Activated naive CD8-positive, alpha-beta T cell treated with anti-CD3 and anti-CD28 coated beads for 36 hours (primary cell): Measurements from ENCODE around the gene HOXB7. TPM values are rescaled to one million over a fixed set of nuclear protein-coding genes. Genes with fewer than 3 reads are reported as not detected.

Source experiments
- DNase-seq: peaks from one replicate; pipeline ENCODE4 v3.0.0; 2021
- H3K27ac Mint-ChIP-seq: one replicate; pipeline ENCODE4 v1.8.0; 2022; ENCODE audit warnings: mild to moderate bottlenecking, moderate library complexity, mixed read lengths
- H3K27me3 Mint-ChIP-seq: one replicate; pipeline ENCODE4 v1.8.0; 2022; ENCODE audit warnings: mild to moderate bottlenecking, mixed read lengths
- H3K36me3 Mint-ChIP-seq: one replicate; pipeline ENCODE4 v1.8.0; 2021; ENCODE audit warnings: mild to moderate bottlenecking, mixed read lengths
- H3K4me1 Mint-ChIP-seq: one replicate; pipeline ENCODE4 v1.8.0; 2021; ENCODE audit warnings: mixed read lengths
- H3K4me3 Mint-ChIP-seq: one replicate; pipeline ENCODE4 v1.8.0; 2022; ENCODE audit warnings: mild to moderate bottlenecking, moderate library complexity, mixed read lengths
- H3K9me3 Mint-ChIP-seq: one replicate; pipeline ENCODE4 v1.8.0; 2022; ENCODE audit warnings: mixed read lengths
- total RNA-seq, 2 experiments: library from RNA; stranded (reverse); gene quantifications; one replicate each; pipeline ENCODE4 v1.2.3, GENCODE V29; 2021

Gene HOXB7
- total RNA-seq, 2 experiments from 2014 or later = 0.62 to 1.4 TPM

DNA sequence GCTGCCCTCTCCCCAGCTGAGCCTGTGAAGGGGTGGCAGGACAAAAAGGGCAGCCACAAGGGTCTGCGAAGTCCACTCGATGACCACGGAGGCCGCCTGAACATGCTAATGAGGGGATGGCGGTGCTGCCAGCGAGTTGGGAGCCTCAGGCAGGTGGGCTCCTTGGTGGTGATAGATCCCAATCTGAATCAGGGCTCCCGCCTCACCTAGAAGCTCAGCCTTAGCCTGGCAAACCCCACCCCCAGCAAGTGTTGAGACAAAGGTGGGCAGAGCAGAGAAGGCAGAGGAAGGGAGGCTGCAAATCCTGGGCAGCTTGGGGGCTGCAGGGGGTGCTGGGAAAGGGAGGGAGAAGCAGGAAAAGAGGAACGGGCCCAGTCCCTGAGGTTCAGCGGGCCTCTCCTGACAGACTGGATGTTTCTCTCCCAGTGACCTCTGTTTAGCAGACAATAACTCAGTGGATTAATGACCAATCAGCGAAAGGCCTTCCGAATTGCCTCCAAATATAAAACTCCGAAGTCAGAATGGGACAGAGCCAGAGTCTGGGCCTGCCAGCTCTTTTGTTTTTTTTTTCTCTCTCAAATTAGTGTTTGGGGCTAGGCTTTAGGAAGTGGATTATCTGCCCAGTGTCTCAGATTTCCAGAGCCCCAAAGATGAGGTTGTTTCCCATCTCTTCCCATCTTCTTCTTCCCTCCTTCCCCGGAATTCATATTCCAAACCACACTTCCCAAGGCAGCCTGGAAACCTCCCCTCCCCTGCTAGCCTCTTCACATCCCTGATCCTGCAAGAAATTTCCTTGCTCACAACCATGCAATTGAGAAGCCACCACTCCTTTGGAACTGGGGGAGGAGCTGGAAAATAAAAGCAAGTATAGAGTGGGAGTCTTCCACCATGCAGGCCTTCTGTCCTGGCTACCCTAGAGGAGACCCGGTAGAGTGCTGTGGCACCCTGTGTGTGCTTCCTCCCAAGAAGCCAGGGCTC, 50.7 kb downstream of the HOXB7 start:
- Mint-ChIP-seq H3K4me3 (no peak overlapping the region), H3K9me3 (no peaks in the 10 kb centered on the region), H3K27me3 (peaks cover 34% of the 10 kb centered on the region), H3K27ac (no peak overlapping the region), H3K36me3 (no peaks in the 10 kb centered on the region), H3K4me1 (peaks cover 13% of the 10 kb centered on the region)
- DNase-seq = no peak

DNA sequence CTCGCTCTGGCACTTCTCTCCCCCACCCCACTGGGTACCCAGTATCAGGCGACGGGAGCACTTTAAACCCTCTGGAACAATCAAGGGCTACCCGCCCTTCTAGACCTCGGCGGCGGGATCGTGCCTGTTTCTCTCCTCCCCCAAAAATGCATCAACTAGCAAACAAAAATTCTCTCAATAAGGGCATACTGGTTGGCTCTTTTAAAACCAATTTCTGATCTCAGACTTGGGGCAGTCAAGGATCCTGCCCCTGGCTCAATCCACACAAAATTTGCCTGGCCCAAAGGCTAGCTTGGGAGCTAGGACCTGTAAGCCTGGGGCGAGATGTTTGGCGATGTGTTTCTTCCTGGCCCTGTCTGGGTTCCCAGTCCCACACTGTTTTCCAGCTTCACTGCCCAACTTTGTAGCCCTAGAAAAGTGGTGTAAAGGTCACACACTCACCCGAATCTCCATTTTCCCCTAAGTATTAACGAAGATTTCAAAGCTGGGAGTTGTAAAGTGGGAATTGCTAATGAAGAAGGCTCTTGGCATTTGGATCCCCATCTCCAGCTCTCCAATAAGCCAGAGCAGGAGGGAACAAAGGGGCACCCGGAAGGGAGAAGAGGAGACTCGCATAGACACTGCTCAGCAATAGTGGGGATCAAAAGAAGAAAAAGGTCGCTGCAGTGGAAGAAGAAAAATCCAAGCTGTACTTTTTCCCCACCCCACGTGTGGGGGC, 51.5 kb downstream of the HOXB7 start:
- H3K4me1 Mint-ChIP-seq = peaks cover 15% of the 10 kb centered on the region
- no peak for DNase-seq
- H3K4me3 Mint-ChIP-seq = no peak overlapping the region
- H3K27me3 Mint-ChIP-seq = peaks cover 41% of the 10 kb centered on the region
- H3K36me3 Mint-ChIP-seq = no peaks in the 10 kb centered on the region
- no peaks in the 10 kb centered on the region for H3K9me3 Mint-ChIP-seq
- no peak overlapping the region for H3K27ac Mint-ChIP-seq

DNA sequence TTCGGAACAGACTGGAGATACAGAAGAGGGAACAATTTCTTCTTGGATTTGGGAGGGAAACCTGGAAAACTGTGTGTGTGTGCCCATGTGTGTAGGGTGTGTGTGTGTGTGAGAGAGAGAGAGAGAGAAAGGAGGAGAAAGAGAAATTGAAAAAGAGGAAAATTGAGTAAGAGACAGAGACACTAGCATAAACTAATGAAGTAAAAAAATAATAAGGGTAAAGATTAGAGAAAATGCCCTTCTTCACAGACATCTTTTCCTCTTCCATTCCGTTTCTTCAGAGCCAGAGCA, 52.0 kb downstream of the HOXB7 start:
- peaks cover 15% of the 10 kb centered on the region for H3K4me1 Mint-ChIP-seq
- no peak overlapping the region for H3K4me3 Mint-ChIP-seq
- H3K9me3 Mint-ChIP-seq = no peaks in the 10 kb centered on the region
- H3K36me3 Mint-ChIP-seq = no peaks in the 10 kb centered on the region
- no peak for DNase-seq
- H3K27me3 Mint-ChIP-seq = peaks cover 40% of the 10 kb centered on the region
- H3K27ac Mint-ChIP-seq = no peak overlapping the region

DNA sequence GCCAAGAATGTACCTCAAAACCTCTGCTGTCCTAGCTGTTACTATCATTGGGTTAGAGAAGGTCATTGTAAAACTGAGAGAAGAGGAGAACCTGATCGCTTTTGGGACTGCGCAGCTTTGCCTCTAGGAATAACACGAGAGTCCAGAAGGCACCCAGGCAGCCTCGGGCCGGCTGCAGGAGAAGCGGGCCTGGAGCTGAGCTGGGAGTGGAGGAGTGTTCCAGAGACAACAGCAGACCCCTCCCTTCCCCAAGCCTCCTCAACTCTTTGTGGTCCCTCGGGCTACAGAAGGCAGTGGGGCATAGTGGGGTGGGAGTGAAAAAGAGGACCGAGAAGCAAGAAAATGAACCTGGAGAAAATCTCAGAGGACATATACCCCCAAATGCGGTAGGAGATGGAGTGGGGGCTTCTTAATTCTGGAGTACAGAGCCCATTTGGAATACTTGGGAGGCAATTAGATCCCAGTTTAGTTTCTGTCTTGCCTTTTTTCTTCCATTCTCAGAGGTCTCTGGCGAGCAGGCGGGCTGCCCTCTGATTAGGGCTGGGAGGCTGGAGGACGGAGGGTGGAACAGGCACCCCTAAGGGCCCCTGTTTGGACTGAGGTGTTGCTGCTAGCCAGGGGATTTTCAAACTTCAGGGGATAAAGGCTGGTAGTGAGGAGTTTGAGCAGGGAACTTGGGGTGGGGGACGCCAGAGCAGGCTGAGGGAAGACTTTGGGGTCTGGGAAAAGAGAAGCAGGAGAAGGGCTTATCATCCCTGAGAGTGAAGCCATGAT, 52.6 kb downstream of the HOXB7 start:
- H3K4me1 Mint-ChIP-seq = peaks cover 14% of the 10 kb centered on the region
- H3K27me3 Mint-ChIP-seq = peaks cover 37% of the 10 kb centered on the region
- H3K9me3 Mint-ChIP-seq = no peaks in the 10 kb centered on the region
- H3K4me3 Mint-ChIP-seq = no peak overlapping the region
- no peak overlapping the region for H3K27ac Mint-ChIP-seq
- no peaks in the 10 kb centered on the region for H3K36me3 Mint-ChIP-seq
- no peak for DNase-seq

Other genes with a start within 250 kb of the HOXB7 start
- gene SKAP1, start 180.8 kb downstream of the HOXB7 start, total RNA-seq = 10 to 100 TPM; 54.2 to 55.4 TPM
- gene HOXB1, start 80.0 kb downstream of the HOXB7 start, total RNA-seq = not detected
- gene HOXB2, start 65.9 kb downstream of the HOXB7 start, total RNA-seq = 1 to 10 TPM; 7.4 to 7.7 TPM
- gene HOXB4, start 32.7 kb downstream of the HOXB7 start, total RNA-seq = 1 to 10 TPM; 1.3 to 1.9 TPM
- gene HOXB3, start 20.8 kb downstream of the HOXB7 start, total RNA-seq = 1 to 10 TPM; 1.4 to 2.0 TPM
- not detected for gene HOXB5, start 17.2 kb downstream of the HOXB7 start, total RNA-seq
- gene HOXB6, start 6.0 kb downstream of the HOXB7 start, total RNA-seq = not detected
- not detected for gene HOXB8, start 4.3 kb upstream of the HOXB7 start, total RNA-seq
- 1 to 10 TPM; 3.4 to 4.0 TPM for gene HOXB9, start 15.3 kb upstream of the HOXB7 start, total RNA-seq
- gene PRAC1, start 111.5 kb upstream of the HOXB7 start, total RNA-seq = not detected
- gene PRAC2, start 112.2 kb upstream of the HOXB7 start, total RNA-seq = not detected
- gene HOXB13, start 117.7 kb upstream of the HOXB7 start, total RNA-seq = not detected
- gene TTLL6, start 206.2 kb upstream of the HOXB7 start, total RNA-seq = not detected
- gene CALCOCO2, start 220.0 kb upstream of the HOXB7 start, total RNA-seq = 10 to 100 TPM; 69.3 to 75.8 TPM